HG03460 (cell line): ENCODE data around the gene TANC2.
"Not testable (repeated sequence)": the region's sequence is repeated elsewhere in the genome, so short reads cannot be mapped to it uniquely, and the experiment has no call there.

Experiments used
- ATAC-seq: cut with Tn5 transposase; IDR thresholded peaks from one replicate; pipeline ENCODE4 v1.9.1; 2021; ENCODE audit not compliant: unreplicated experiment

Gene TANC2

GRCh38 chr17:62963296-62963695 is 2.7 kb upstream of the TANC2 start:
- no peak for ATAC-seq

GRCh38 chr17:62964506-62964905 is 1.5 kb upstream of the TANC2 start:
- no peak for ATAC-seq

DNA sequence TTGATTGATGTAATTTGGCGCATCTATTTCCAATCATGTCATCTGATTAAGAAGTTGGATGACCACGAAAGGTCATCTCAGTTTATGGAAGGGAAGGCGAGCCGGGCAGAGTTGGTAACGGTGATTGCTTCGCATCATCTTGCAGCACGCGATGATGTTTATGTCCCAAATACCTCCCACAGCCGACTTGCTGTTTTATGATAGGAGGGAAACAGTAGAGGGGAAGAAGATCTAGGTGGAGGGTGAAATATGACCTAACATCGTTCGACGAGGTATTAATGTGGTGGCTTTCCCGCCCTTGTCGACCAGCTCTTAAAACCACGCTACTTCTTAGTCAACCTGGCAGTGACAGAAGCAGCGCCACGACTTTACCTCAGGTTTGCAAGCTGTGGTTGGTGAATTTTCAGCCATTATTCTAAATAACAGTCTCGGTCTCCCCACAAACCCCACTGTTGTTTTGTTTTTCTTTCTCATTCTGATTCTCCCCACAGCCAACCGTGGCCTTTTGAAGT is 805 bp upstream of the TANC2 start:
- no peak for ATAC-seq

DNA sequence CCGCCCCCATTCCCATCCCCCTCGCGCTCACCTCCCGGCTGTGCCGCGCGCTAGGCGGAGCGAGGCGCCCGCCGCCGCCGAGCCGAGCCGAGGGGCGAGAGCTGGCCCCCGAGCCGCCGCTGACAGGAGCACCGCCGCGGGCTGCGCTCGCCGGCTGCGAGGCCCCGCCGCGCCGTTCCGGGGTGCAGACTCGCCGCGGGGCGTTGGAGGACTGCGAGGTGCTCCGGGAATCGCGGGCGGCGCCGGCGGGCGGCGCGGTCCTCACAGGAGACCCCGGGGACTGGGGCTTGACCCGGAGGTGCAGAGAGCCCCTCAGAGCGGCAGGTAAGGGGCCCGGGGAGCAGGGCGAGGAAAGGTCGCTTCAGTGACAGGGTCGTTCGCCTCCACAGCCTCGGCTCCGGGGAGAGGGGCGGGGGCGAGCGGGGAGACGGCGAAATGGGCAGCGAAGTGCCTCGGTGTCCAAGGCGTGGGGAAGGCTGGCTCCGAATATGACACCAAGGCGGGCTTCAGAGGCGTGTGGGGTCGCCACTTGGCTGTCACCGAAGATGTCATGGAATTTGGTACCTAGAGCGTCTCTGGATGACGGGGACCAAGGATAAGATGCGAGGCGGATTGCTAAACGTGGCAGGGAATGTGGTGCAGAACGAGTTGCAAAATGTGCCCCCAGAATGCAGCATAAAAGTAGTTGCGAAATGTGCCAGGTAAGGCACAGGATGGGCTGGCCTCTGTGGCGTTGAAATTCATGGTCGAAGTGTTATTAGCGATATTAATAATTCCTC is 580 bp downstream of the TANC2 start:
- peak; percentile 19 for ATAC-seq

DNA sequence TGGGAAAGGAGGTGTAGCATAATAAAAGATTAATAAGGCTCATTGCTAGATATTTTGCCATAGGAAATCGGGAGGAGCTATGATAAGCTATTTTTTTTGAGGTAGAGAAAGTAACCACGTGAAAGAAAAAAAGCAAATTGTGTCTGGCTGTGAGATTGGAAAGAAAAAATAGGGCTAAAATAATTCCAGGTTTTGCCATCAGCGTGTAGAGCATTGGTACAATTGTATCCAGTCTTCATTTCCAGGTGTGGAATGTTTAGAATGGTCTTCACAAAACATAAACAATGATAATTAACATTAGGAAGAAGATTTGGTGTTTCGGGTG is 1.1 kb downstream of the TANC2 start:
- no peak for ATAC-seq

GRCh38 chr17:62968445-62968923 is 2.4 kb downstream of the TANC2 start:
- peak; percentile 76 for ATAC-seq

DNA sequence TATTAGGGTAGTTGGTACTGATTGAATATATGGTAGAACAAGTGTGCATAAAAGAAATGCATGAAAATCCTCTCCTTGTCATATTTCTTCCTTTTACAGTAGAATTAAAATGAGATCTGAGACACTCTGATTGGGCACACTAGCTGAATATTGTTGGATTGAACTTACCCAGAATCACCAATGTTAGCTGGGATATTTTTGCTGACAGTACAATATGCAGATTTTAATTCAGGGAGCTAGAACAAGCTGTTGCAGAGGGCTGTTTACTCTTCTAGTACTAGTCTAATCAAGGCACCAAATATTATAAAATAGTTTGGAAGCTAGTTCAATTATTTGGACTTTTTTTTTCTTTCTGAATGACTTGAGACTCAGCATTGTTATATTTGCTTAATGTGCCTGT is 4.6 kb downstream of the TANC2 start:
- no peak for ATAC-seq

DNA sequence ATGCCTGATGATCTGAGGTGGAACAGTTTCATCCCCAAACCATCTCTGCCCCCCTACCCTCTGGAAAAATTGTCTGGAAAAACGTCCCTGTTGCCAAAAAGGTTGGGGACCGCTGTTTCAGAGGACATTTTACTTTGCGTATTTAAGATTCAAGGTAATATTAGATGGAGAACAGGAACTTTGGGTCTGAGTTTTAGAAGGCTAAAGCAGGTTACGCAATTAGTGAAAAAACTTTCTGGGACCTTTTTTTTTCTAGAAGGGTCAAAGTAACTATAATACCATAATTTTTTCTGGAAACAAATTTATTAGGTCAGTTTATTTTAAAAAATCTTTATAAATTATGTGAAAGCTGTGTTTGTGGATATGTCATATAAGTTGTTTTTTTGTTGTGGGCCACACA is 5.8 kb downstream of the TANC2 start:
- no peak for ATAC-seq

- no peak for ATAC-seq
These were observed 8.8 kb downstream of the TANC2 start for GRCh38 chr17:62974788-62975187.

- ATAC-seq = no peak
These were observed 9.2 kb downstream of the TANC2 start for GRCh38 chr17:62975206-62975605.

DNA sequence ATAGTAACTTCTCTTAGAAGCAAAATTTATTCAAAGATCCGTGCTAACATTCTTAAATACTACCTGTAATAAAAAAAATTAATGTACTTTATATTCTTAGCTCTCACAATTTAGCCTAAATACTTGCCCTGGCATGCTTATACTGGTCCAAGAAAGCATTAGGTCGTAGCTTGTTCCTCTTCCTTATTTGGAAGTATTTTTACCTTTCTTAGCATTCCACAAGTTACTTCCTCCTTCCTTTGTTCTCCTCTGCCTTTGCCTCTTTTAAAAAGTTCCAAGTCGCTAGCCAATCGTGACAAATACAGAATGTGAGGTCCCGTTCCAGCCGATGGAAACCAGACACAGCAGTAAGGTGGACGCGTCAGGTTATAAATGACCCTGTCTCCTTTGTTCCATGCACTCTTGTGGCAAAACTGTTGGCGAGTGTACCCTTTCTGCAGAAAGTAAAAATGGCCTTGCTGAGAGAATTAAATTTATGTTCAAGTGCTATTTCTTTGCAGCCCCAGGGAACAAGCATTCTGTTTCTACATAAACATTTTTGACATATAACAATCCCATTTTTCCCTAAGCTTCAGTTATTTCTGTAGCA is 10.7 kb downstream of the TANC2 start:
- ATAC-seq = not testable (repeated sequence)

DNA sequence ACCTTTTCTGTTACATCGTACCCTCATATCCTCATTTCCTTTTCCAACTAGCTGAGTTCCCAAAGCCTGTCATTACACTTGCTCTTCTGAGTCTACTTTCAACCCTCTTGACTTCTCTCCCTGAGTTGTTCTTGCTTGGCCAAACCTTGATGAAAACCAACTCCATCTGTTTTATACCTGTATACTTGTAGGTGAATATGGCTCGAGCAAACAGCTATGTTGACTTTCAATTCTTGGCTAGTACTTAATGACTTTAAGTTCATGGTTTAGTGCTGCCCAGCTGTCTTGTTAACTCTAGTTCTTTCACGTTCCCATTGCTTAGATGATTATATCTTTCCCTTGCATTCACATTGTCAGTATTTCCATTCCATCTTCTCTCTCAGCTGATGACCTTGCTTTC is 14.8 kb downstream of the TANC2 start:
- ATAC-seq = no peak

DNA sequence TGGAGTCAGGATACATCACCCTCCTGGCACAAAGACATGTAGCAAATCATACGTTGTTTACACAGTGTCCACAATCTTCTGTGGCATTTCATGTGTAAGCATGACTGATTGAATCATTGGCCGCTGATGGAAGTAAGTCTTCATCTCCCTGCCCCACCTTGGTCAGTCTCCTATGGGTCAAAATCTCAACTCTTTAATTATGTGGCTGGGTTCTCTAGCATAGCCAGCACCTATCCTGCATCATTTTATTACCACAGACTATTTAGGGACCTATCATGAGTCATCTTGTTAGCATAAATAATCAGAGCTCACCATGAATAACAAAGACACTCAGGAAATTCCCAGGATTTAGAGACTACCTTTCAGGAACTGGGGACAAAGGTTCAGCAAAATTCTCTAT is 15.9 kb downstream of the TANC2 start:
- no peak for ATAC-seq

DNA sequence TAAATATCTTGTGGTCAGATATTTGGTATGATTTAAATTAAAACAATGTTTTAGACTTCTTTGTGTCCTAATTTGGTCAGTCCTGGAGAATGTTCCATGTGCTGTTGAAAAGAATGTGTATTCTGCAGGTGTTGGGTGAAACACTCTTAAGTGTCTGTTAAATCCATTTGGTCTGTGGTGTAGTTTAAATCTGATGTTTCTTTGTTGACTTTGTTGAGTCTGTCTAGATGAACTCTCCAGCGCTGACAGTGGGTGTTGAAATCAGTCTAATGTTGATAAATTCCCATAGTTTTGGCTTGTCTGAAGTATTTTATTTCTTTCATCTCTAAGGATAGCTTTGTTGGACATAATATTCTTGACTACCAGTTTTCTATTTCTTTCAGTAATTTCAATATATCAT is 18.8 kb downstream of the TANC2 start:
- no peak for ATAC-seq

- no peak for ATAC-seq
These were observed 20.5 kb downstream of the TANC2 start for GRCh38 chr17:62986549-62986948.

DNA sequence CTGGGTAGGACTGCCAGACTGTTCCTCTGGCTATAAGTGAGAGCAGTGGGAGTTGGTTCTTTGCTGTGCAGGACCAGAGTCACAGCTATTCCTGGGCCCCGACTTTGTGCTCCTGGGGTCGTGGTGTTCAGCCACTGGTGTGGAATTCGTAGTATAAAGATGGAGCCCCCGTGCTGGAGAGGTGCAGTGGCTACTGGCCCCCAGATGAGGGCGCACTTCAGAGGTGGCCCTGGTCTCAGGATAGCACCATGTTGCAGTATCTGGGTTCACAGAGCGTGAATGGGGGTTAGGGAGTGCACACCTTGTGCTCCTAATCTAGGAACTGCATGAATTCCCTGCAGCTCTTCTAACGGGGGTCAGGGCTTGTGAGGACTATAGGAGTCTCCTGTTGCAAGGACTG is 21.1 kb downstream of the TANC2 start:
- ATAC-seq = no peak

- no peak for ATAC-seq
These were observed 23.5 kb downstream of the TANC2 start for GRCh38 chr17:62989501-62989900.

- no peak for ATAC-seq
These were observed 28.9 kb downstream of the TANC2 start for GRCh38 chr17:62994931-62995330.

- ATAC-seq = no peak
These were observed 29.4 kb downstream of the TANC2 start for GRCh38 chr17:62995377-62995885.

GRCh38 chr17:62996221-62996620 is 30.2 kb downstream of the TANC2 start:
- ATAC-seq = no peak

- ATAC-seq = no peak
These were observed 32.1 kb downstream of the TANC2 start for GRCh38 chr17:62998166-62998565.

DNA sequence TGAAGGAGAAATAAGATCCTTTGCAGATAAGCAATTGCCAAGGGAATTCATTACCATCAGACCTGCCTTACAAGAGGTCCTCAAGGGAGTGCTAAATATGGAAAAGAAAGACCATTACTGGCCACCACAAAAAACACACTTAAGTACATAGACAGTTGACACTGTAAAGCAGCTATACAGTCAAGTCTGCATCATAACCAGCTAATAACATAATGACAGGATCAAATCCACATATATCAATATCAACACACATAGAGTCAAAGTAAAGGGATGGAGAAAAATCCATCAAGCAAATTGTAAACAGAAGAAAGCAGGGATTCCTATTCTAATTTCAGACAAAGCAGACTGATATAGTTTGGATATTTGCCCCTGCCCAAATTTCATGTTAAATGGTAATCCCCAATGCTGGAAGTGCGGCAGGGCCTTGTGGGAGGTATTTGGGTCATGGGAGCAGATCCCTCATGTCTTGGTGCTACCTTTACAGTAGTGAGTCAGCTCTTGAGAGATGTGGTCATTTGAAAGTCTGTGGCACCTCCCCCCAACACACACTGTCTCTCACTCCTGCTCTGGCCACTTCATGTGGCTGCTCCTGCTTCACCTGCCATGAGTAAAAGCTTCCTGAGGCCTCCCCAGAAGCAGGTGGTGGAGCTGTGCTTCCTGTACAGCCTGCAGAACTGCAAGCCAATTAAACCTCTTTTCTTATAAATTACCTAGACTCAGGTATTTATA is 32.8 kb downstream of the TANC2 start:
- no peak for ATAC-seq
